GM19099 (cell line): ENCODE results near the gene PRR7.
A peak's percentile ranks its signal among the peaks of the same experiment; 100 is the strongest.

Experiments
- POLR2A ChIP-seq: IDR thresholded peaks from 3 replicates; pipeline ENCODE4 v1.6.1; 2011; ENCODE audit warnings: low read depth; ENCODE audit not compliant: insufficient read length; ENCODE audit errors: extremely low read depth

The PRR7 gene

GRCh38 chr5:177459819-177460628, 13.4 kb downstream of the PRR7 start:
- TF ChIP-seq POLR2A, result no peak

- no peak for TF ChIP-seq POLR2A
Measured at GRCh38 chr5:177462021-177462670, 15.5 kb downstream of the PRR7 start.

GRCh38 chr5:177465044-177465443, 18.4 kb downstream of the PRR7 start:
- TF ChIP-seq POLR2A, result no peak

GRCh38 chr5:177466861-177467260, 20.2 kb downstream of the PRR7 start:
- TF ChIP-seq POLR2A, result no peak

- TF ChIP-seq POLR2A, result no peak
Measured at GRCh38 chr5:177467436-177467835, 20.8 kb downstream of the PRR7 start.

GRCh38 chr5:177468329-177468684, 21.7 kb downstream of the PRR7 start:
- TF ChIP-seq POLR2A, result no peak

- no peak for TF ChIP-seq POLR2A
Measured at GRCh38 chr5:177468685-177469628, 22.3 kb downstream of the PRR7 start.

- TF ChIP-seq POLR2A, result no peak
Measured at GRCh38 chr5:177469750-177470525, 23.3 kb downstream of the PRR7 start.

- TF ChIP-seq POLR2A, result no peak
Measured at GRCh38 chr5:177470759-177471536, 24.3 kb downstream of the PRR7 start.

GRCh38 chr5:177471610-177472356, 25.2 kb downstream of the PRR7 start:
- TF ChIP-seq POLR2A, result no peak

- peak; percentile 44 for TF ChIP-seq POLR2A
Measured at GRCh38 chr5:177472460-177473442, 26.1 kb downstream of the PRR7 start.

- no peak for TF ChIP-seq POLR2A
Measured at GRCh38 chr5:177473443-177474001, 26.9 kb downstream of the PRR7 start, which contains the start of gene DBN1. TSS of gene DBN1 (minus strand) at chr5:177473634. CDS start at chr5:177473521, 113 bp downstream.

GRCh38 chr5:177474002-177474476, 27.4 kb downstream of the PRR7 start:
- TF ChIP-seq POLR2A, result no peak
